ENCODE data around the gene C12orf76. TPM values are rescaled to one million over a fixed set of nuclear protein-coding genes. Genes with fewer than 3 reads are reported as not detected.
A peak's percentile ranks its signal among the peaks of the same experiment; 100 is the strongest.

Gene C12orf76
- polyA plus RNA-seq, 1 donor from 2014 or later = 227 TPM

DNA sequence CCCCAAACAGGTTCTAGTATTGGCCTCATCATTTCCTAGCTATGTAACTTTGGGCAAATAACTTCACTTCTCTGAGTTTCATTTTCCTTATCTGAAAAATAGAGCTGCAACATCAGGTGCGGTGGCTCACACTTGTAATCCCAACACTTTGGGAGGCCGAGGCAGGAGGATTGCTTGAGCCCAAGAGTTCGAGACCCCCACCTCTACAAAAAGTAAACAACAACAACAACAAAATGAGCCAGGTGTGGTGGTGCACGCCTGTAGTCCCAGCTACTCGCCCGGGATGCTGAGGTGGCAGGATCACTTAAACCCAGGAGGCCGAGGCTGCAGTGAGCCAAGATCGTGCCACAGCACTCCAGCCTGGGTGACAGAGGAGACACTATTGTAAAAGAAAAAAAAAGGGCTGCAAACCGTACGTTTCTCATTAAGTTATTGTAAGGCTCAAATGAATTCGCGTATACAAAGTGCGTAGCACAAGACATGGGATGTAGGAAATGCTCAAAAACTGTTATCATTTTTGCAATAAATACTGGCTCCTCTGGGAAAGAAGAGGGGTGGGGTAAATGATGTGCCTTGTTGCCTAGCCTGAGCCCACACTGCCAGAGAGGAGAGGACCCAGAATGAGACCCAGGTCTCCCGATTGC lies 903 bp downstream of the C12orf76 start:
- Histone ChIP-seq H3F3A (ENCODE audit: insufficient read depth, low read length, poor library complexity, severe bottlenecking) (no peaks in the 10 kb centered on the region), H4K20me1 (ENCODE audit: insufficient read depth) (no peaks in the 10 kb centered on the region), H3K9me3 (ENCODE audit: low read length) (no peaks in the 10 kb centered on the region), H3K36me3 (ENCODE audit: insufficient read depth, low read length) (peaks cover under 1% of the 10 kb centered on the region), H3K27me3 (ENCODE audit: insufficient read depth, low read depth, low read length) (no peaks in the 10 kb centered on the region), H3K27ac (ENCODE audit: low read length) (peak overlapping the region; percentile 86), H2AFZ (ENCODE audit: low read depth, low read length) (no peak overlapping the region), H3K9ac (ENCODE audit: low read length) (peak overlapping the region; percentile 94), H3K9me2 (ENCODE audit: insufficient read depth, low read length) (no peaks in the 10 kb centered on the region), H3K4me3 (ENCODE audit: low read length) (peak overlapping the region; percentile 94), H3K79me2 (replicated peaks; ENCODE audit: insufficient read depth, low read length) (peaks cover 20% of the 10 kb centered on the region), H3K4me2 (ENCODE audit: low read length) (peak overlapping the region; percentile 93)
- TF ChIP-seq, protein P1, sequence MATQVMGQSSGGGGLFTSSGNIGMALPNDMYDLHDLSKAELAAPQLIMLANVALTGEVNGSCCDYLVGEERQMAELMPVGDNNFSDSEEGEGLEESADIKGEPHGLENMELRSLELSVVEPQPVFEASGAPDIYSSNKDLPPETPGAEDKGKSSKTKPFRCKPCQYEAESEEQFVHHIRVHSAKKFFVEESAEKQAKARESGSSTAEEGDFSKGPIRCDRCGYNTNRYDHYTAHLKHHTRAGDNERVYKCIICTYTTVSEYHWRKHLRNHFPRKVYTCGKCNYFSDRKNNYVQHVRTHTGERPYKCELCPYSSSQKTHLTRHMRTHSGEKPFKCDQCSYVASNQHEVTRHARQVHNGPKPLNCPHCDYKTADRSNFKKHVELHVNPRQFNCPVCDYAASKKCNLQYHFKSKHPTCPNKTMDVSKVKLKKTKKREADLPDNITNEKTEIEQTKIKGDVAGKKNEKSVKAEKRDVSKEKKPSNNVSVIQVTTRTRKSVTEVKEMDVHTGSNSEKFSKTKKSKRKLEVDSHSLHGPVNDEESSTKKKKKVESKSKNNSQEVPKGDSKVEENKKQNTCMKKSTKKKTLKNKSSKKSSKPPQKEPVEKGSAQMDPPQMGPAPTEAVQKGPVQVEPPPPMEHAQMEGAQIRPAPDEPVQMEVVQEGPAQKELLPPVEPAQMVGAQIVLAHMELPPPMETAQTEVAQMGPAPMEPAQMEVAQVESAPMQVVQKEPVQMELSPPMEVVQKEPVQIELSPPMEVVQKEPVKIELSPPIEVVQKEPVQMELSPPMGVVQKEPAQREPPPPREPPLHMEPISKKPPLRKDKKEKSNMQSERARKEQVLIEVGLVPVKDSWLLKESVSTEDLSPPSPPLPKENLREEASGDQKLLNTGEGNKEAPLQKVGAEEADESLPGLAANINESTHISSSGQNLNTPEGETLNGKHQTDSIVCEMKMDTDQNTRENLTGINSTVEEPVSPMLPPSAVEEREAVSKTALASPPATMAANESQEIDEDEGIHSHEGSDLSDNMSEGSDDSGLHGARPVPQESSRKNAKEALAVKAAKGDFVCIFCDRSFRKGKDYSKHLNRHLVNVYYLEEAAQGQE (IDR thresholded peaks at IDR 0.05; ENCODE audit: borderline replicate concordance) = no peak
- TF ChIP-seq EP300 (conservative IDR thresholded peaks at IDR 0.05; ENCODE audit: poor library complexity, severe bottlenecking) = no peak
- TF ChIP-seq EZH2 (IDR thresholded peaks at IDR 0.05; ENCODE audit: borderline replicate concordance, insufficient read depth, low read length, poor library complexity, severe bottlenecking) = no peak
- TF ChIP-seq SMC3 (conservative IDR thresholded peaks at IDR 0.05; ENCODE audit: poor library complexity) = no peak
- TF ChIP-seq POLR2AphosphoS5 (IDR thresholded peaks at IDR 0.05) = no peak
- TF ChIP-seq MXI1 (conservative IDR thresholded peaks at IDR 0.05; ENCODE audit: poor library complexity, severe bottlenecking) = no peak
- no peak for TF ChIP-seq RAD21 (conservative IDR thresholded peaks at IDR 0.05)
- TF ChIP-seq TAF1 (IDR thresholded peaks at IDR 0.05; ENCODE audit: low read depth) = no peak
- TF ChIP-seq, protein P2, sequence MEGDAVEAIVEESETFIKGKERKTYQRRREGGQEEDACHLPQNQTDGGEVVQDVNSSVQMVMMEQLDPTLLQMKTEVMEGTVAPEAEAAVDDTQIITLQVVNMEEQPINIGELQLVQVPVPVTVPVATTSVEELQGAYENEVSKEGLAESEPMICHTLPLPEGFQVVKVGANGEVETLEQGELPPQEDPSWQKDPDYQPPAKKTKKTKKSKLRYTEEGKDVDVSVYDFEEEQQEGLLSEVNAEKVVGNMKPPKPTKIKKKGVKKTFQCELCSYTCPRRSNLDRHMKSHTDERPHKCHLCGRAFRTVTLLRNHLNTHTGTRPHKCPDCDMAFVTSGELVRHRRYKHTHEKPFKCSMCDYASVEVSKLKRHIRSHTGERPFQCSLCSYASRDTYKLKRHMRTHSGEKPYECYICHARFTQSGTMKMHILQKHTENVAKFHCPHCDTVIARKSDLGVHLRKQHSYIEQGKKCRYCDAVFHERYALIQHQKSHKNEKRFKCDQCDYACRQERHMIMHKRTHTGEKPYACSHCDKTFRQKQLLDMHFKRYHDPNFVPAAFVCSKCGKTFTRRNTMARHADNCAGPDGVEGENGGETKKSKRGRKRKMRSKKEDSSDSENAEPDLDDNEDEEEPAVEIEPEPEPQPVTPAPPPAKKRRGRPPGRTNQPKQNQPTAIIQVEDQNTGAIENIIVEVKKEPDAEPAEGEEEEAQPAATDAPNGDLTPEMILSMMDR (IDR thresholded peaks at IDR 0.05; ENCODE audit: poor library complexity, severe bottlenecking) = no peak

DNA sequence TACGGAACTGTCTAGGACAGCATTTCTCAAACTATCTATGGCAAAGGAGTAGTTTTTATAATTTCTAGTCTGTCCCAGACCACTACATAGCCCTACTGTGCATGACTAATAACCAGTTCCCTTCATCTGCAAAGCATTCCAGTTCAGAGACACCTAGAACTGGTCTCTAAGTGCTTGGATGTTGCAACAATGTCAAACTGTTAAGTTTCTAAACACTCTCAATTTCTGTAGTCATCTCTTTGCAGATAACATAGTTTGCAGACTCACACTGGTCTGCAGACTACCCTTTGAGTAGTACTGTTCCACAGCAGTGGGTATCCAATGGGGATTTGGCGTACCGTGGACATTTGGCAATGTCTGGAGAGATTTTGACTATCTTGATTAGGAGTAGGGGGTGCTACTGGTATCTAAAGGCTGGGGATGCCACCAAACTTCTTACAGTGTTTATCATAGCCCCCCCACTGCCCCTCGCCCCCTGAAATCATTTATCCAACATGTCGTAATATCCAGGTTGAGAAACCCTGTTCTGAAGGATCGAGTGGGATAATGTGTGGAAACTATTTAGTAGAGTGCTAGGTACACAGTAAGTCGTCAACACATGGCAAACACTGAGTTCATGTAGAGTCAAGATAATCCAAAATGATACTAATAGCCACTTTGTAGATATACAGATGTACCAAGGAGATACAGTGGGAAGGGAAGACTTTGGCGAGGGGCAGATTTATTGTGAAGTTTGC lies 1.7 kb downstream of the C12orf76 start:
- Histone ChIP-seq H3K9me3 (ENCODE audit: low read length) (no peaks in the 10 kb centered on the region), H3K9me2 (ENCODE audit: insufficient read depth, low read length) (no peaks in the 10 kb centered on the region), H3K4me3 (ENCODE audit: low read length) (peak overlapping the region; percentile 94), H3K4me2 (ENCODE audit: low read length) (peak overlapping the region; percentile 93), H4K20me1 (ENCODE audit: insufficient read depth) (no peaks in the 10 kb centered on the region), H3F3A (ENCODE audit: insufficient read depth, low read length, poor library complexity, severe bottlenecking) (no peaks in the 10 kb centered on the region), H3K27me3 (ENCODE audit: insufficient read depth, low read depth, low read length) (no peaks in the 10 kb centered on the region), H2AFZ (ENCODE audit: low read depth, low read length) (no peak overlapping the region), H3K27ac (ENCODE audit: low read length) (no peak overlapping the region), H3K9ac (ENCODE audit: low read length) (no peak overlapping the region), H3K36me3 (ENCODE audit: insufficient read depth, low read length) (peaks cover 6% of the 10 kb centered on the region), H3K79me2 (replicated peaks; ENCODE audit: insufficient read depth, low read length) (peaks cover 20% of the 10 kb centered on the region)
- TF ChIP-seq MXI1 (conservative IDR thresholded peaks at IDR 0.05; ENCODE audit: poor library complexity, severe bottlenecking) (no peak), EZH2 (IDR thresholded peaks at IDR 0.05; ENCODE audit: borderline replicate concordance, insufficient read depth, low read length, poor library complexity, severe bottlenecking) (no peak), SMC3 (conservative IDR thresholded peaks at IDR 0.05; ENCODE audit: poor library complexity) (no peak), TAF1 (IDR thresholded peaks at IDR 0.05; ENCODE audit: low read depth) (no peak), POLR2AphosphoS5 (IDR thresholded peaks at IDR 0.05) (no peak), RAD21 (conservative IDR thresholded peaks at IDR 0.05) (no peak), EP300 (conservative IDR thresholded peaks at IDR 0.05; ENCODE audit: poor library complexity, severe bottlenecking) (no peak)
- TF ChIP-seq, protein P2 (IDR thresholded peaks at IDR 0.05; ENCODE audit: poor library complexity, severe bottlenecking) = no peak
- TF ChIP-seq, protein P1 (IDR thresholded peaks at IDR 0.05; ENCODE audit: borderline replicate concordance) = no peak

Data from neural cell (in vitro differentiated cells).